Activated naive CD4-positive, alpha-beta T cell treated with anti-CD3 and anti-CD28 coated beads, Interleukin-2, amount 50 U/mL, for 24 hours (primary cell): Measurements from ENCODE around the gene DUSP19.

Source experiments
- H3K27ac Mint-ChIP-seq: one replicate; pipeline ENCODE4 v1.8.0; 2021; ENCODE audit warnings: mild to moderate bottlenecking, mixed read lengths
- H3K27me3 Mint-ChIP-seq: one replicate; pipeline ENCODE4 v1.8.0; 2021; ENCODE audit warnings: mixed read lengths
- H3K36me3 Mint-ChIP-seq: one replicate; pipeline ENCODE4 v1.8.0; 2021; ENCODE audit warnings: mixed read lengths
- H3K4me1 Mint-ChIP-seq: one replicate; pipeline ENCODE4 v1.8.0; 2021; ENCODE audit warnings: mixed read lengths
- H3K4me3 Mint-ChIP-seq: one replicate; pipeline ENCODE4 v1.8.0; 2021; ENCODE audit warnings: mild to moderate bottlenecking, mixed read lengths
- H3K9me3 Mint-ChIP-seq: one replicate; pipeline ENCODE4 v1.8.0; 2021; ENCODE audit warnings: mixed read lengths

The DUSP19 gene

GRCh38 chr2:183049420-183049819 is 29.1 kb upstream of the DUSP19 start:
- H3K9me3 Mint-ChIP-seq, result no peaks in the 10 kb centered on the region
- H3K4me3 Mint-ChIP-seq, result no peak overlapping the region
- no peaks in the 10 kb centered on the region for H3K36me3 Mint-ChIP-seq
- peaks cover 22% of the 10 kb centered on the region for H3K27me3 Mint-ChIP-seq
- no peak overlapping the region for H3K27ac Mint-ChIP-seq
- H3K4me1 Mint-ChIP-seq, result no peaks in the 10 kb centered on the region

- Mint-ChIP-seq H3K27ac (no peak overlapping the region), H3K9me3 (no peaks in the 10 kb centered on the region), H3K4me3 (no peak overlapping the region), H3K4me1 (no peaks in the 10 kb centered on the region), H3K36me3 (no peaks in the 10 kb centered on the region), H3K27me3 (peaks cover 16% of the 10 kb centered on the region)
Measured at GRCh38 chr2:183057333-183057985, 21.1 kb upstream of the DUSP19 start.

- no peaks in the 10 kb centered on the region for H3K4me1 Mint-ChIP-seq
- H3K36me3 Mint-ChIP-seq, result no peaks in the 10 kb centered on the region
- no peak overlapping the region for H3K4me3 Mint-ChIP-seq
- peaks cover 14% of the 10 kb centered on the region for H3K27me3 Mint-ChIP-seq
- no peak overlapping the region for H3K27ac Mint-ChIP-seq
- H3K9me3 Mint-ChIP-seq, result no peaks in the 10 kb centered on the region
Measured at GRCh38 chr2:183059561-183059960, 19.0 kb upstream of the DUSP19 start.

- H3K27ac Mint-ChIP-seq, result peak overlapping the region; percentile 71
- no peaks in the 10 kb centered on the region for H3K36me3 Mint-ChIP-seq
- H3K27me3 Mint-ChIP-seq, result peaks cover 14% of the 10 kb centered on the region
- no peaks in the 10 kb centered on the region for H3K9me3 Mint-ChIP-seq
- H3K4me3 Mint-ChIP-seq, result no peak overlapping the region
- H3K4me1 Mint-ChIP-seq, result no peaks in the 10 kb centered on the region
Measured at GRCh38 chr2:183060571-183061231, 17.8 kb upstream of the DUSP19 start.

- peaks cover 11% of the 10 kb centered on the region for H3K27me3 Mint-ChIP-seq
- H3K4me1 Mint-ChIP-seq, result no peaks in the 10 kb centered on the region
- H3K9me3 Mint-ChIP-seq, result no peaks in the 10 kb centered on the region
- H3K27ac Mint-ChIP-seq, result no peak overlapping the region
- H3K36me3 Mint-ChIP-seq, result no peaks in the 10 kb centered on the region
- H3K4me3 Mint-ChIP-seq, result no peak overlapping the region
Measured at GRCh38 chr2:183063083-183063482, 15.5 kb upstream of the DUSP19 start.

- no peak overlapping the region for H3K27ac Mint-ChIP-seq
- peaks cover 12% of the 10 kb centered on the region for H3K27me3 Mint-ChIP-seq
- H3K36me3 Mint-ChIP-seq, result no peaks in the 10 kb centered on the region
- no peaks in the 10 kb centered on the region for H3K4me1 Mint-ChIP-seq
- H3K4me3 Mint-ChIP-seq, result no peak overlapping the region
- H3K9me3 Mint-ChIP-seq, result no peaks in the 10 kb centered on the region
Measured at GRCh38 chr2:183068561-183068960, 10.0 kb upstream of the DUSP19 start.

GRCh38 chr2:183069174-183069573 is 9.4 kb upstream of the DUSP19 start:
- H3K36me3 Mint-ChIP-seq, result no peaks in the 10 kb centered on the region
- no peak overlapping the region for H3K4me3 Mint-ChIP-seq
- H3K9me3 Mint-ChIP-seq, result no peaks in the 10 kb centered on the region
- no peaks in the 10 kb centered on the region for H3K4me1 Mint-ChIP-seq
- H3K27ac Mint-ChIP-seq, result no peak overlapping the region
- peaks cover 12% of the 10 kb centered on the region for H3K27me3 Mint-ChIP-seq

- Mint-ChIP-seq H3K27ac (no peak overlapping the region), H3K4me1 (no peaks in the 10 kb centered on the region)
Measured at GRCh38 chr2:183070942-183071844, 7.4 kb upstream of the DUSP19 start.

GRCh38 chr2:183072177-183072576 is 6.4 kb upstream of the DUSP19 start:
- no peak overlapping the region for H3K4me3 Mint-ChIP-seq
- no peaks in the 10 kb centered on the region for H3K36me3 Mint-ChIP-seq
- no peaks in the 10 kb centered on the region for H3K9me3 Mint-ChIP-seq
- no peak overlapping the region for H3K27ac Mint-ChIP-seq
- H3K4me1 Mint-ChIP-seq, result no peaks in the 10 kb centered on the region
- H3K27me3 Mint-ChIP-seq, result peaks cover 10% of the 10 kb centered on the region

More at GRCh38 chr2:183070942-183071844, 7.4 kb upstream of the DUSP19 start:
- no peak overlapping the region for H3K4me3 Mint-ChIP-seq
- peaks cover 10% of the 10 kb centered on the region for H3K27me3 Mint-ChIP-seq
- H3K36me3 Mint-ChIP-seq, result no peaks in the 10 kb centered on the region
- H3K9me3 Mint-ChIP-seq, result no peaks in the 10 kb centered on the region

GRCh38 chr2:183078163-183078463 is 434 bp upstream of the DUSP19 start:
- no peak overlapping the region for H3K27ac Mint-ChIP-seq
- no peaks in the 10 kb centered on the region for H3K27me3 Mint-ChIP-seq
- no peaks in the 10 kb centered on the region for H3K36me3 Mint-ChIP-seq
- H3K4me3 Mint-ChIP-seq, result peak overlapping the region; percentile 97
- no peaks in the 10 kb centered on the region for H3K9me3 Mint-ChIP-seq
- H3K4me1 Mint-ChIP-seq, result peaks cover 18% of the 10 kb centered on the region

GRCh38 chr2:183079139-183079775 is 710 bp downstream of the DUSP19 start:
- H3K4me3 Mint-ChIP-seq, result peak overlapping the region; percentile 97
- H3K4me1 Mint-ChIP-seq, result peaks cover 18% of the 10 kb centered on the region
- no peaks in the 10 kb centered on the region for H3K36me3 Mint-ChIP-seq
- H3K27me3 Mint-ChIP-seq, result no peaks in the 10 kb centered on the region
- H3K27ac Mint-ChIP-seq, result peak overlapping the region; percentile 87
- H3K9me3 Mint-ChIP-seq, result no peaks in the 10 kb centered on the region

GRCh38 chr2:183081911-183082310 is 3.4 kb downstream of the DUSP19 start:
- H3K27ac Mint-ChIP-seq, result no peak overlapping the region
- no peaks in the 10 kb centered on the region for H3K36me3 Mint-ChIP-seq
- H3K4me1 Mint-ChIP-seq, result peaks cover 18% of the 10 kb centered on the region
- no peak overlapping the region for H3K4me3 Mint-ChIP-seq
- no peaks in the 10 kb centered on the region for H3K27me3 Mint-ChIP-seq
- H3K9me3 Mint-ChIP-seq, result no peaks in the 10 kb centered on the region

- Mint-ChIP-seq H3K27ac (no peak overlapping the region), H3K36me3 (peaks cover 2% of the 10 kb centered on the region)
Measured at GRCh38 chr2:183088061-183088460, 9.5 kb downstream of the DUSP19 start.

GRCh38 chr2:183089192-183089851 is 10.8 kb downstream of the DUSP19 start:
- Mint-ChIP-seq H3K27me3 (no peaks in the 10 kb centered on the region), H3K27ac (no peak overlapping the region), H3K9me3 (no peaks in the 10 kb centered on the region), H3K4me1 (no peaks in the 10 kb centered on the region), H3K36me3 (peaks cover 2% of the 10 kb centered on the region), H3K4me3 (no peak overlapping the region)

More at GRCh38 chr2:183088061-183088460, 9.5 kb downstream of the DUSP19 start:
- Mint-ChIP-seq H3K4me3 (no peak overlapping the region), H3K9me3 (no peaks in the 10 kb centered on the region), H3K27me3 (no peaks in the 10 kb centered on the region), H3K4me1 (no peaks in the 10 kb centered on the region)

GRCh38 chr2:183091318-183091953 is 12.9 kb downstream of the DUSP19 start:
- no peaks in the 10 kb centered on the region for H3K9me3 Mint-ChIP-seq
- H3K27ac Mint-ChIP-seq, result no peak overlapping the region
- H3K27me3 Mint-ChIP-seq, result no peaks in the 10 kb centered on the region
- no peaks in the 10 kb centered on the region for H3K4me1 Mint-ChIP-seq
- no peak overlapping the region for H3K4me3 Mint-ChIP-seq
- peaks cover 2% of the 10 kb centered on the region for H3K36me3 Mint-ChIP-seq
